Heart right ventricle (tissue), 16 donors: ENCODE data around the gene SALL3. TPM values are rescaled to one million over a fixed set of nuclear protein-coding genes. Genes with fewer than 3 reads are reported as not detected.

Experiments used
- ATAC-seq, 8 donors: fragments of 200-7000 bp; cut with Tn5 transposase; one replicate each; pipeline ENCODE4 v1.9.1; 2020; ENCODE audit warnings: mild to moderate bottlenecking in 8 of 8, moderate library complexity in 8 of 8, moderate number of reproducible peaks in 1 of 8
- DNase-seq, 2 donors: peaks; one replicate each; pipeline ENCODE4 v3.0.0-alpha.2; 2020
- H3K27ac ChIP-seq, 10 donors: fragments of 200-600 bp; sonication (generic) in 2 of 10; one replicate each; pipeline versions ENCODE4 v1.5.0 to v1.8.0; 2020 to 2022; ENCODE audit warnings: mild to moderate bottlenecking in 3 of 10
- H3K27me3 ChIP-seq, 7 donors: fragments of 200-600 bp; one replicate each; pipeline ENCODE4 v1.8.0; 2021 to 2022; ENCODE audit warnings: mild to moderate bottlenecking in 2 of 7
- H3K36me3 ChIP-seq, 9 donors: fragments of 200-600 bp; sonication (generic) in 1 of 9; one replicate each; pipeline versions ENCODE4 v1.5.0 to v1.8.0; 2020 to 2022; ENCODE audit warnings: mild to moderate bottlenecking in 2 of 9
- H3K4me1 ChIP-seq, 9 donors: fragments of 200-600 bp; sonication (generic) in 1 of 9; one replicate each; pipeline versions ENCODE4 v1.5.0 to v1.8.0; 2020 to 2022; ENCODE audit warnings: mild to moderate bottlenecking in 4 of 9
- H3K4me3 ChIP-seq, 10 donors: fragments of 200-600 bp; sonication (generic) in 2 of 10; one replicate each; pipeline versions ENCODE4 v1.5.0 to v1.8.0; 2020 to 2022; ENCODE audit warnings: mild to moderate bottlenecking in 7 of 10, moderate library complexity in 2 of 10
- H3K9me3 ChIP-seq, 11 donors: fragments of 200-600 bp in 10 of 11; sonication (generic) in 2 of 11; one replicate each; pipeline versions ENCODE4 v1.5.0 to v1.8.0; 2013 to 2022; ENCODE audit warnings: mild to moderate bottlenecking in 2 of 11, control low read depth in 1 of 11, moderate library complexity in 1 of 11
- CTCF ChIP-seq, 9 donors: fragments of 200-600 bp; sonication (generic) in 2 of 9; IDR thresholded peaks; one replicate each; pipeline versions ENCODE4 v1.5.0 to v1.8.0; 2021 to 2022; ENCODE audit warnings: antibody characterized with exemption in 9 of 9, mild to moderate bottlenecking in 5 of 9, moderate library complexity in 1 of 9
- WGBS, 2 donors: extraction: QIAGEN DNeasy Blood & Tissue Kit; methylation state at CpG; one replicate each; pipeline ENCODE4 v1.1.7; 2013; ENCODE audit warnings: inconsistent platforms in 1 of 2; 5-methylcytosine and 5-hydroxymethylcytosine counted together
- intact Hi-C, 10 donors: fragments of 100-400 bp; cut with DNase I; formaldehyde crosslinking; loops; one replicate each; pipeline versions ENCODE4 v1.11.1 to v1.14.2; 2022
- polyA plus RNA-seq, 2 donors: library from polyadenylated mRNA; stranded (reverse); fragments of 200-250 nt; gene quantifications; one replicate each; pipeline ENCODE4 v1.2.3, GENCODE V29; 2013
- total RNA-seq, 10 donors: library from RNA; stranded (reverse); fragmentation: NEBNext Ultra II Directional in 3 of 10; extraction: Animal tissue kit (Norgen Biotek cat#: 25700) in 3 of 10; gene quantifications; one replicate each; pipeline versions ENCODE4 v1.2.1 to v1.2.4, GENCODE V29; 2021 to 2023
- donor health status: Arrhythmogenic right ventricular cardiomyopathy.
- donor health status: ischemic (EF 13 %, LVEDD 7.1; RV severe dilation, severe dysfunction).
- donor health status: healthy with polysubstance abuse.
- donor health status: DM: no; HTN: yes; CAD: no.
- donor health status: DM: no; HTN: no; CAD: no.
- donor health status: ischemic (EF 25% LVEDD 6.9; RV normal size, moderate dysfunction).
- donor health status: ischemic (EF 25% LVEDD 5.7; RV mildly dilated, moderate dysfunction).
- donor health status: healthy.
- donor health status: DM: yes; HTN: yes; CAD: no.
- donor health status: Ischemic cardiomyopathy.
- donor health status: ischemic (EF 35%, LVEDD 5.7; RV mildly dilated, moderate dysfunction).
- donor health status: nonischemic (EF 11% LVEDD 7.7; RV severe dilation, severe dysfunction).
- donor health status: DM: yes; HTN: yes; CAD: no.
- donor health status: PGD.
- donor health status: ischemic (EF 29% LVEDD 5.4; RV normal size, mild dysfunction).
- donor health status: nonischemic (EF 23%, LVEDD 6.1; RV moderate dilation, normal function).

SALL3 gene
- total and polyA plus RNA-seq, 12 donors, result 0.06 to 1.2 (median 0.17) TPM; not detected in 1

- H3K27ac ChIP-seq, result no peak overlapping the region
- no peak overlapping the region for H3K4me3 ChIP-seq
- H3K9me3 ChIP-seq, result peaks cover 0 to 15% (median 0%) of the 10 kb centered on the region in 11 donors
- no peak for TF ChIP-seq CTCF (IDR thresholded peaks at IDR 0.05)
- H3K36me3 ChIP-seq, result no peaks in the 10 kb centered on the region
- peaks cover 0 to 40% (median 14%) of the 10 kb centered on the region in 7 donors for H3K27me3 ChIP-seq
- no peaks in the 10 kb centered on the region for H3K4me1 ChIP-seq
- DNase-seq (no peak), ATAC-seq (no peak)
- WGBS, 2 donors, result 66 to 74% methylated on average over 13 of the region's 13 CpGs
- intact Hi-C loops, result no loop called here
Measured at GRCh38 chr18:78948707-78949106, 30.9 kb upstream of the SALL3 start.

GRCh38 chr18:78949216-78949615 lies 30.4 kb upstream of the SALL3 start:
- intact Hi-C loops, result no loop called here
- peaks cover 0 to 35% (median 14%) of the 10 kb centered on the region in 7 donors for H3K27me3 ChIP-seq
- no peak for ATAC-seq

GRCh38 chr18:78950386-78950785 lies 29.2 kb upstream of the SALL3 start:
- H3K4me3 ChIP-seq, result no peak overlapping the region
- intact Hi-C loops, result no loop called here
- peaks cover 0 to 28% (median 11%) of the 10 kb centered on the region in 7 donors for H3K27me3 ChIP-seq
- WGBS, 2 donors, result 78 to 90% methylated on average over 10 of the region's 10 CpGs
- H3K36me3 ChIP-seq, result no peaks in the 10 kb centered on the region
- DNase-seq (no peak), ATAC-seq (no peak)
- peaks cover 0 to 15% (median 0%) of the 10 kb centered on the region in 11 donors for H3K9me3 ChIP-seq
- TF ChIP-seq CTCF (IDR thresholded peaks at IDR 0.05), result no peak
- H3K4me1 ChIP-seq, result no peaks in the 10 kb centered on the region
- H3K27ac ChIP-seq, result no peak overlapping the region

More at GRCh38 chr18:78949216-78949615, 30.4 kb upstream of the SALL3 start:
- Histone ChIP-seq H3K4me1 (no peaks in the 10 kb centered on the region), H3K4me3 (no peak overlapping the region), H3K27ac (no peak overlapping the region), H3K36me3 (no peaks in the 10 kb centered on the region), H3K9me3 (peaks cover 0 to 15% (median 0%) of the 10 kb centered on the region in 11 donors)
- DNase-seq, result no peak
- TF ChIP-seq CTCF (IDR thresholded peaks at IDR 0.05), result no peak
- WGBS, 2 donors, result 92 to 93% methylated on average over 17 of the region's 17 CpGs

- DNase-seq, result no peak
- no peak overlapping the region for H3K4me3 ChIP-seq
- H3K36me3 ChIP-seq, result no peaks in the 10 kb centered on the region
- no peaks in the 10 kb centered on the region for H3K4me1 ChIP-seq
- no peak for TF ChIP-seq CTCF (IDR thresholded peaks at IDR 0.05)
- no peak overlapping the region for H3K27ac ChIP-seq
- 67 to 73% methylated on average over 17 of the region's 17 CpGs for WGBS, 2 donors
- peaks cover 0 to 7% (median 4%) of the 10 kb centered on the region in 7 donors for H3K27me3 ChIP-seq
- ATAC-seq, result no peak
- intact Hi-C loops, result no loop called here
- peaks cover 0 to 15% (median 0%) of the 10 kb centered on the region in 11 donors for H3K9me3 ChIP-seq
Measured at GRCh38 chr18:78953566-78953965, 26.1 kb upstream of the SALL3 start.
